OCI-LY3 (cell line): ENCODE data around the gene ZBTB7C.

Experiments
- CTCF ChIP-seq: fragments of 200-600, 300-600 bp; sonication (generic); IDR thresholded peaks from 2 replicates; pipeline ENCODE4 v1.5.1; 2014; ENCODE audit warnings: antibody characterized with exemption, low read length, low read depth
- EZH2phosphoT487 ChIP-seq: fragments of 200-600 bp; shearing (Covaris generic); IDR thresholded peaks from 2 replicates; pipeline ENCODE4 v1.6.1; 2018; ENCODE audit warnings: antibody characterized with exemption, mixed run types, low read depth

- TF ChIP-seq CTCF (no peak), EZH2phosphoT487 (no peak)
These were observed 84.0 kb downstream of the ZBTB7C start for GRCh38 chr18:48325115-48325665.
